H1 (cell line): ENCODE results near the gene KRT34. TPM values are rescaled to one million over a fixed set of nuclear protein-coding genes. Genes with fewer than 3 reads are reported as not detected.

ENCODE experiments used
- CBX5 ChIP-seq: fragments of 300-800, 300-1000 bp; sonication (generic); IDR thresholded peaks from 2 replicates; pipeline ENCODE4 v1.7.1; 2016; ENCODE audit warnings: antibody characterized with exemption, low read length, low read depth
- E2F6 ChIP-seq: IDR thresholded peaks from 2 replicates; pipeline ENCODE4 v1.6.1; 2012; ENCODE audit warnings: inconsistent platforms
- KDM1A ChIP-seq: fragments of 200-600, 300-600 bp; sonication (generic); IDR thresholded peaks from 2 replicates; pipeline ENCODE4 v1.7.1; 2016; ENCODE audit warnings: mild to moderate bottlenecking, low read length, borderline replicate concordance
- SAP30 ChIP-seq: fragments of 300-600 bp; sonication (generic); IDR thresholded peaks from 2 replicates; pipeline ENCODE4 v1.7.1; 2012; ENCODE audit warnings: low read length, moderate library complexity, mild to moderate bottlenecking, inconsistent platforms; ENCODE audit not compliant: insufficient read depth, insufficient replicate concordance
- SUZ12 ChIP-seq: fragments of 200-600 bp; sonication (generic); IDR thresholded peaks from 2 replicates; pipeline ENCODE4 v1.6.1; 2012; ENCODE audit warnings: mild to moderate bottlenecking, inconsistent platforms, low read length, moderate library complexity, mixed read lengths
- polyA plus RNA-seq, 7 experiments: library from polyadenylated mRNA; depleted of rRNA in 3 of 7; stranded (reverse) in 5 of 7; unstranded in 2 of 7; fragments of >200 nt in 5 of 7; fragments of 200-250 nt in 2 of 7; gene quantifications; 1 replicate in 5 of 7; 2 replicates in 1 of 7; 4 replicates in 1 of 7; pipeline versions ENCODE4 v1.2.1 to v1.2.3, GENCODE V29; 2011 to 2013; ENCODE audit warnings: missing spikeins in 2 of 7, mixed read lengths in 2 of 7
- total RNA-seq: library from RNA; stranded (reverse); fragmentation: NEBNext Ultra II Directional; extraction: Animal tissue kit (Norgen Biotek cat#: 25700); gene quantifications from 2 replicates; pipeline ENCODE4 v1.2.1, GENCODE V29; 2021

Gene KRT34
- total and polyA plus RNA-seq, 2 of the 8 experiments (the other 6 are each of a cell fraction or from before 2014, with no cell fraction given): not detected

GRCh38 chr17:41421116-41421515, 39.0 kb upstream of the KRT34 start (continued):
- no peak for TF ChIP-seq E2F6
- TF ChIP-seq CBX5: no peak
- TF ChIP-seq SUZ12: no peak
- TF ChIP-seq SAP30: no peak
- no peak for TF ChIP-seq KDM1A
